ENCODE data around the gene TRPC4. TPM values are rescaled to one million over a fixed set of nuclear protein-coding genes. Genes with fewer than 3 reads are reported as not detected.
"Not testable (repeated sequence)": the region's sequence is repeated elsewhere in the genome, so short reads cannot be mapped to it uniquely, and the experiment has no call there.

Gene TRPC4
- total RNA-seq, 1 experiment from 2014 or later = 0.22 TPM

GRCh38 chr13:37595162-37595561 lies 274.4 kb downstream of the TRPC4 start:
- no peak overlapping the region for H3K9ac ChIP-seq (ENCODE audit: low read length)
- DNase-seq (no peak), ATAC-seq (no peak)
- no peaks in the 10 kb centered on the region for H3K9me3 ChIP-seq (ENCODE audit: low read length)
- H2AFZ ChIP-seq (ENCODE audit: low read length) = no peak overlapping the region
- no peak overlapping the region for H3K4me3 ChIP-seq (ENCODE audit: low read length)
- no peaks in the 10 kb centered on the region for H4K20me1 ChIP-seq (ENCODE audit: low read length)
- H3K4me2 ChIP-seq (ENCODE audit: low read length) = no peak overlapping the region
- no peaks in the 10 kb centered on the region for H3K4me1 ChIP-seq (ENCODE audit: insufficient read depth, low read length)
- ChIA-PET CTCF (interaction anchor here (0.7 kb wide), 1 partner anchor 34 kb away, joined by 3 read pairs; no protein-coding TSS in a partner anchor), POLR2A (ENCODE audit: unreplicated experiment) (no interaction called here)
- intact Hi-C loops (cut with micrococcal nuclease) = no loop called here
- H3K36me3 ChIP-seq (ENCODE audit: low read depth, low read length) = no peaks in the 10 kb centered on the region
- H3K27me3 ChIP-seq (ENCODE audit: low read length) = peaks cover 30% of the 10 kb centered on the region
- H3K79me2 ChIP-seq (ENCODE audit: low read length) = no peaks in the 10 kb centered on the region
- no TSS peak for BruUV-seq (replicated peaks)
- no peaks in the 10 kb centered on the region for H3F3A ChIP-seq (ENCODE audit: low read length, unreplicated experiment)
- TF ChIP-seq EZH2phosphoT487 (IDR thresholded peaks at IDR 0.05; ENCODE audit: borderline replicate concordance, low read length) (no peak), CTCF (conservative IDR thresholded peaks at IDR 0.05; ENCODE audit: low read depth, low read length) (no peak), EZH2 (IDR thresholded peaks at IDR 0.05; ENCODE audit: low read length, unreplicated experiment) (no peak)
- no peaks in the 10 kb centered on the region for H3K9me2 ChIP-seq (replicated peaks; ENCODE audit: low read length)
- H3K27ac ChIP-seq (ENCODE audit: low read length) = no peak overlapping the region

- no peak overlapping the region for H3K9ac ChIP-seq (ENCODE audit: low read length)
- H3K9me2 ChIP-seq (replicated peaks; ENCODE audit: low read length) = no peaks in the 10 kb centered on the region
- no peaks in the 10 kb centered on the region for H4K20me1 ChIP-seq (ENCODE audit: low read length)
- no peak overlapping the region for H3K27ac ChIP-seq (ENCODE audit: low read length)
- ATAC-seq (no peak), DNase-seq (no peak)
- no peak overlapping the region for H3K4me3 ChIP-seq (ENCODE audit: low read length)
- H3K27me3 ChIP-seq (ENCODE audit: low read length) = peaks cover 28% of the 10 kb centered on the region
- TF ChIP-seq EZH2phosphoT487 (IDR thresholded peaks at IDR 0.05; ENCODE audit: borderline replicate concordance, low read length) (no peak), EZH2 (IDR thresholded peaks at IDR 0.05; ENCODE audit: low read length, unreplicated experiment) (no peak), CTCF (conservative IDR thresholded peaks at IDR 0.05; ENCODE audit: low read depth, low read length) (no peak)
- intact Hi-C loops (cut with micrococcal nuclease) = no loop called here
- H3F3A ChIP-seq (ENCODE audit: low read length, unreplicated experiment) = no peaks in the 10 kb centered on the region
- no peak overlapping the region for H2AFZ ChIP-seq (ENCODE audit: low read length)
- ChIA-PET CTCF (interaction anchor here (0.7 kb wide), 1 partner anchor 34 kb away, joined by 3 read pairs; no protein-coding TSS in a partner anchor), POLR2A (ENCODE audit: unreplicated experiment) (interaction anchor here (0.6 kb wide), 1 partner anchor 124 kb away, joined by 4 read pairs; no protein-coding TSS in a partner anchor)
- H3K79me2 ChIP-seq (ENCODE audit: low read length) = no peaks in the 10 kb centered on the region
- no TSS peak for BruUV-seq (replicated peaks)
- H3K36me3 ChIP-seq (ENCODE audit: low read depth, low read length) = no peaks in the 10 kb centered on the region
- H3K4me2 ChIP-seq (ENCODE audit: low read length) = no peak overlapping the region
- H3K9me3 ChIP-seq (ENCODE audit: low read length) = no peaks in the 10 kb centered on the region
- H3K4me1 ChIP-seq (ENCODE audit: insufficient read depth, low read length) = no peaks in the 10 kb centered on the region
Measured at GRCh38 chr13:37594550-37594949, 275.0 kb downstream of the TRPC4 start.

- H3F3A ChIP-seq (ENCODE audit: low read length, unreplicated experiment); DNase-seq; H4K20me1 ChIP-seq (ENCODE audit: low read length); H3K79me2 ChIP-seq (ENCODE audit: low read length); BruUV-seq (replicated peaks); H3K9me3 ChIP-seq (ENCODE audit: low read length); H3K9ac ChIP-seq (ENCODE audit: low read length); H2AFZ ChIP-seq (ENCODE audit: low read length); H3K4me3 ChIP-seq (ENCODE audit: low read length); POLR2A ChIA-PET (ENCODE audit: unreplicated experiment); intact Hi-C loops (cut with micrococcal nuclease); H3K36me3 ChIP-seq (ENCODE audit: low read depth, low read length); H3K27me3 ChIP-seq (ENCODE audit: low read length); H3K4me1 ChIP-seq (ENCODE audit: insufficient read depth, low read length); H3K27ac ChIP-seq (ENCODE audit: low read length); H3K9me2 ChIP-seq (replicated peaks; ENCODE audit: low read length); H3K4me2 ChIP-seq (ENCODE audit: low read length); CTCF ChIA-PET; ATAC-seq: not testable (repeated sequence)
Measured at GRCh38 chr13:37589381-37589780, 280.2 kb downstream of the TRPC4 start.
